GM19468 (cell line): Measurements from ENCODE around the gene PLAU.
A peak's percentile ranks its signal among the peaks of the same experiment; 100 is the strongest.
"Not testable (repeated sequence)": the region's sequence is repeated elsewhere in the genome, so short reads cannot be mapped to it uniquely, and the experiment has no call there.

Source experiments
- ATAC-seq: cut with Tn5 transposase; IDR thresholded peaks from one replicate; pipeline ENCODE4 v1.9.1; 2021; ENCODE audit warnings: mild to moderate bottlenecking, moderate library complexity, moderate number of reproducible peaks; ENCODE audit not compliant: unreplicated experiment; ENCODE audit errors: extremely low read depth

PLAU gene

DNA sequence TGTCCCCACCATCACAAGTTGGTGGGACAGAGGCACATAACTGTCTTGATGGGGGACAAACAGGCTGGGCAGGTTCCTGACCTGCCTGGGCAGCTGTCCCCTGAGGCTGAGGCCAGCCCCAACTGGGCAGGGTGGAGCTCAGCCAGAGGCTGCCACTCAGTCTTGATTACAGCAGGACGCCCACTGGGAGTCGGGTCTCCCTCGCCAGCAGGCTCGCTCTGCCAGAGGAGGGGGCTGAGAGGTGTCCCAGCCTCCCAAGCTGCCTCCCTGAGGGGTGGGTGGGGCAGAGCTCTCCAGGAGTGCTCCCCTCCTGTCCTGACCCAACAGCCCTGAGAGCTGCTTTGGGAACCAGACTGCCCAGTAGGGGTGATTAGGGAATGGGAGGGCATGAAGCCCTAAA, 34.8 kb upstream of the PLAU start:
- ATAC-seq = no peak

DNA sequence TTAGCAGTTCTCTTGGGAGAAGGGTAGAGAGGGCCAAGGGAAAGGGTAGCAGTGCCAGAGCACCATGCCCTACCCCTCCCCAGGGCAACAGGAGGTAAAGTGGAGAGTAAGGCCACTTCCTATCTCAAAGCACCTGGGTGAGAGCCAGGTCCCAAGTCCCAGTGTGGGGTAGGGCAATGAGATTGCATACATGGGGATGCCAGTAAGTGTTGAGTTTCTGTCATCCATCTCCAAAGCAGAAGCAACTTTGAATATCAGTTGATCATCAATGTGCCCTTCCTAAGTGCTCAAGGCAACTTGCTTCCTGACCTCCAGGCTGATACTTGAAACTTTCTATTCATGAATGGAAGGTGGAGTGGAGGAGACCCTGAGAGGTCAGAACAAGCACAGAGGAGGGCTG, 34.4 kb upstream of the PLAU start:
- ATAC-seq = no peak

DNA sequence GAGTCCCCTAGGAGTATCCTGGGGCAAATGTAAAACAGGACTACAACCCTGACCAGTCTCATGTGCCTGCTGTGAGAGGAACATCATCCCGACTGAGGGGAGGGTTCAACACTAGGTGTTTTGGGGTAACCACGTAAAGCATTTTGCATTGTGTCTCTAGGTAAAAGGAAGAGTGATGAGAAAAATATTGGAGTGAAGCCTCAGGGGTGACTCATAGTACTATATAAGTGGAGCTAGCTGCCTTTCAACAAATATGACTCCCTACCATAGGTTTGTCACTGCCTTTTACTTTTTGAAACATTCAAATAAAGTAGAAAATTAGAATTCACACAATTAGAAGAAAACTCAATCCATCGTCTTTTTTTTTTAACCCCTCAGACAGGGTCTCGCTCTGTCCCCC, 34.0 kb upstream of the PLAU start:
- ATAC-seq = no peak

- no peak for ATAC-seq
Measured at GRCh38 chr10:73877533-73878160, 33.3 kb upstream of the PLAU start.

GRCh38 chr10:73878365-73878764, 32.6 kb upstream of the PLAU start:
- ATAC-seq = no peak

DNA sequence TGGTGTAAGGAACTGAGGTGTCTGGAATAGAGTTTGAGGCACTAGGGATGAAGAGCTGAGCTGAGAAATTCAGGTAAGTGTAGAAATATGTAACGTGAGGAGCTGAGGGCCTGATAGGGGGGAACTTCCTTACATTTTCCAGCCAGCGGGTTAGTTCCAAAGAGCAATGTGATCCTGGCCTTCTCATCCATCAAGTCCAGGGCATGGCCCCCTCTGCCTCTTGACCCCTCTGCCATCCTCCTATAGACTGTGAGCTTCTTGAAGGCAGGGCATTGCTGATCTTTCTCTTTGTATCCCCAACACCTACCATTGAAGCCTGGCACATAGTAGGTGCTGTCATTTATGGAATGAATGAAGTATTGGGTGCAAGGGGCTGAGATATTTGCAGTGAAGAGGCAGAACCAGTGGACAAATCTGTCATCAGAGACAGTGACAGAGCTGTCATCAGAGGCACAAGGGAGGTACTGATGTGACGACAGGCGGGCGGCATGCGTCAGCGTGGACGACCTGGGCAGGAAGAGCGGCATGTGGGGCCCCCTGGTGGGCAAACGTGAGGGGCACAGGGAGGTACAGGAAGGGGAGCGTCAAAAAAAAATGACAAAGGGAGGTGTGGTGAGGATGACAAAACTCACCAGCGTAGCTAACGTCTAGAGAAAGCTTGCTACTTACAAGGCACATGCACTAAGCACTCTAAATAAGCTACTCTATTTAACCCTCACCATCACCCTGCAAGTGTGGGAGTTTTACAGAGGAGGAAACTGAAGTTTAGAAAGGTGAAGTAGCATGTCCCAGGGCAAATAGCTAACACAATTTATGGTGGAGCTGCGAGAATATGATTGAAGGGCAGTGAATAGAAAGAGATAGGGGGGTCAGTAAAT, 31.4 kb upstream of the PLAU start:
- ATAC-seq = peak; percentile 48

GRCh38 chr10:73881221-73881919, 29.6 kb upstream of the PLAU start:
- no peak for ATAC-seq

DNA sequence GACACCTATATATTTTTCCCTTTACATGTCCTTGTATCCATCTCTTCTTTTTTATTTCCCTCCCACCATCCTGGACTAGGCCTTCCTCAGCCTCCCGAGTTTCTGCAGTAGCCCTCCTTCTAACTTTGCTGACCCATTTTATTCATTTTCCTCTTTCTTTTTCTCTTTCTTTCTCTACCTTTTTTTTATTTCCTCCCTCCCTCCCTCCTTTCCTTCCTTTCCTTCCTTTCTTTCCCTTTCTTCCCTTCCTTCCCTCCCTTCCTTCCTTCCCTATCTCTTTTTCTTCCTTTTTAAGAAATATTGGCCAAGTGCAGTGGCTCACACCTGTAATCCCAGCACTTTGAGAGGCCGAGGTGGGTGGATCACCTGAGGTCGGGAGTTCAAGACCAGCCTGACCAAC, 26.9 kb upstream of the PLAU start:
- ATAC-seq = no peak

DNA sequence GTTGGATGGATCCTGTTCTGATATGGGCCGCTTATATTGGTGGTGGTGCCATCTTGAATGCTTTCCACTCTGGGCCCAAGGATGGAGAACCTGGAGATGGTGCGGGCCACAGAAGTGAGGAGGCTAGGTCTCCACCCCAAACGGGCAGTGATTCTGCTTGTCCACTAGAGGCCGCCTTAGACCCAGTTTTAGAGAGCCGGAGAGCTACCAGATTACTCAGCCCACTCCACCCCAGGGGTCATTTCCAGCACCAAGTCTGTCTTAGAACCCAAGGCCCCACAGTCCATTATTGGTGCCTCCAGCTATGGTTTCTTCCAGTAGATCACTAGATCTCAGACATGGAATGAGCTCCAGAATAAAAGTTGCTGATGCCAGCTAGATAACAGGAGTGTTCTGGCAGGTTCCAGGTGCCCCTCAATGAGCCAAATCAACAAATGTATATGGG, 24.8 kb upstream of the PLAU start:
- ATAC-seq = no peak

GRCh38 chr10:73886661-73887293, 24.2 kb upstream of the PLAU start:
- ATAC-seq = no peak

DNA sequence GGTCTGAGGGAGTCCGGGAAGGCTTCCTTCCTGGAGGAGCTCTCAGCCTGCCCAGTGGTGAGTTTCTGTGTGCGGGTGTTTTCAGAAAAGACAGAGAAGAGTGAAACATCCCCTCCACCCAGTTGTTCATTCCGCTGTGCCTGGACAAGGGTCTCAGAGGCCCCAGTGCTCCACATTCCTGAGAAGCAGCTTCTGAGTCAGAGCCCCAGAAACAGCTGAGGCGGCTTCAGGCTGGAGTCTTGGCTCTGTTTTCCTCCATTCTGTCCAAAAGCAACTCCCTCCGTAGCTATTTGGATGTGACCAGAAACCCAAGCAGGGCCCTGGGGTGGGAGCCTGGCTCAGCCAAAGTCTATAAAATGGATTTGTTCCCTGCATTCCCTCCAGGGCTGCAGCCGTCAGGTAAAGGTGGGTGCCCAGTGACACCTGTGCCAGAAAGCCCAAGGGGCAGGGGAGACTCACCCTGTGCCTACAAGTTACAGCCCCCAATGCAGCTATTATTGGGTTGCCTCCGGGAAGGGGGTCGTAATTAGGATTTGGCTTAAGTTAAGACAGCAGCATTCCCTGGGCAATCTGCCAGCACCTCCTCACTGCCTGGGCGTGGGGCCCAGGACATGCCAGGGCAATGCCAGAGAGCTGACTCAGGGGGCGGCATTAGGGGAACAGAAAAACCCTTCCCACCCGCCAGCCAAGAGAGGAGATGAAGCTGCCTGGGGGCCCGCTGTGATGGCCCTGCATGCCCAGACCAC, 23.5 kb upstream of the PLAU start:
- ATAC-seq = no peak

GRCh38 chr10:73888514-73888913, 22.4 kb upstream of the PLAU start:
- no peak for ATAC-seq

DNA sequence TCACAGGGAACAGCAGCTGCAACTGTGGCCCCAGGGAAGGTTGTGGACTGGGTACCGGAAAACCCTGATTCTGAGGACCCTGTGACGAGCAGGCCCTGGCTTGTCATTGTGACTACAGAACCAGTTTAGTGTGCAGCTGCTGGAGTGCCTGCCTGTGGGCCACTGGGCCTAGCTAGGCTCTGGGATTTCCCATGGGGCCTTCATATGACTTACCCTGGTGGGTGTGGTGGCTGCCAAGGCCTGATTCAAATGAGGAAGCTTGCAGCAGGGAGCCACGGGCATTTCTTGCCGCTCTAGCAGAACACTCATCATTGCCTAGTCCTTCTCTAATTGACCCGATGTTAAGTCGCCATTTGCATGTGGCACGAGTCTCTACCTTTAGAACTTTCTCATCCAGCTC, 21.9 kb upstream of the PLAU start:
- no peak for ATAC-seq

DNA sequence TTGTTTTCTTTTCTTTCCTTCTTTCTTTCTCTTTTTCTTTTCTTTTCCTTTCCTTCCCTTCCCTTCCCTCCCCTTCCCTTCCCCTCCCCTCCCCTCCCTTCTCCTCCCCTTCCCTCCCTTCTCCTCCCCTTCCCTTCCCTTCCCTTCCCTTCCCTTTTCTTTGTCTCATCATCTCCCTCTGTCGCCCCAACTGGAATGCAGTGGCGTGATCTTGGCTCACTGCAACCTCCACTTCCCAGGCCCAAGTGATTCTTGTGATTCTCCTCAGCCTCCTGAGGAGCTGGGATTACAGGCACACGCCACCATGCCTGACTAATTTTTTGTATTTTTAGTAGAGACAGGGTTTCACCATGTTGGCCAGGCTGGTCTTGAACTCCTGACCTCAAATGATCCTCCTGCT, 21.5 kb upstream of the PLAU start:
- not testable (repeated sequence) for ATAC-seq

- ATAC-seq = no peak
Measured at GRCh38 chr10:73890261-73890660, 20.7 kb upstream of the PLAU start.

DNA sequence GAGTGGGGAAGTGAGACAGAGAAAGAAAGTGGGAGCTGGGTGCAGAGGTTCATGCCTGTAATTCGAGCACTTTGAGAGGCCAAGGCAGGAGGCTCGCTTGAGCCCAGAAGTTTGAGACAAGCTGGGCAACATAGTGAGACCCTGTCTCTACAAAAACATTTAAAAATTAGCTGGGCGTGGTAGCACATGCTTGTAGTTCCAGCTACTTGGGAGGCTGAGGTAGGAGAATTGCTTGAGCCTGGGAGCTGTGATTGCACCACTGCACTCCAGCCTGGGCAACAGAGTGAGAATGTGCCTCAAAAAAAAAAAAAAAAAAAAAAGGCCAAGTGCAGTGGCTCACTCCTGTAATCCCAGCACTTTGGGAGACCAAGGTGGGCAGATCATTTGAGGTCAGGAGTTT, 20.1 kb upstream of the PLAU start:
- ATAC-seq = not testable (repeated sequence)

GRCh38 chr10:73891540-73891939, 19.4 kb upstream of the PLAU start:
- ATAC-seq = no peak

GRCh38 chr10:73892310-73893030, 18.5 kb upstream of the PLAU start:
- ATAC-seq = no peak

DNA sequence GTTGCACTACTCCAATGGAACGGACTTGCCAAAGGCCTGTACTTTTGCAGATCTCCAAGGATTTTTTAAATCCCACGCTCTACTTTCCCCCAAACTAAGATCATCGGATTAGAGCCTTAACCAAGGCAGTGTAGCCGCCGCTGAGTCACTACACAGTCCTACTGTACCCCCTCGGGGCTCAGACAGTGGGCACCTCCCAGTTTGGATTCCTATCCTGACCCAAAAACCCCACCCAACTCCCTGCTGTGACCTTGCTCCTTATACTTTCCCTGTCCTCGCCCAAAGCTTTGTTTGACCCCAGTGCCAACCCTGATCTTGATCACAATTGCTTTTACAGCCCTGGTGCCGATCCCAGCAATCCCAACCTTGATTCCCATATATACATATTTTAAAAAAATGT, 17.5 kb upstream of the PLAU start:
- ATAC-seq = no peak
